Stomach (tissue), 4 donors: ENCODE measurements around the gene PLCL2.

Experiments used
- POLR2A ChIP-seq, 4 donors: fragments of 450-650 bp; IDR thresholded peaks; one replicate each; pipeline ENCODE4 v1.6.1; 2016; ENCODE audit warnings: antibody characterized with exemption in 4 of 4, control low read depth in 2 of 4, mild to moderate bottlenecking in 1 of 4, moderate library complexity in 1 of 4
- POLR2AphosphoS5 ChIP-seq, 3 donors: sonication (generic); formaldehyde crosslinking; IDR thresholded peaks; one replicate each; pipeline ENCODE4 v1.6.1; 2016; ENCODE audit warnings: antibody characterized with exemption in 3 of 3
- TF ChIP-seq, protein P1 (sequence below), 7 experiments: fragments of 450-650 bp in 4 of 7; fragments of 200-600 bp in 3 of 7; sonication (generic) in 3 of 7; IDR thresholded peaks; one replicate each; pipeline ENCODE4 v1.5.1; 2016 to 2019; ENCODE audit warnings: antibody characterized with exemption in 7 of 7, control low read depth in 2 of 7, mild to moderate bottlenecking in 1 of 7

DNA sequence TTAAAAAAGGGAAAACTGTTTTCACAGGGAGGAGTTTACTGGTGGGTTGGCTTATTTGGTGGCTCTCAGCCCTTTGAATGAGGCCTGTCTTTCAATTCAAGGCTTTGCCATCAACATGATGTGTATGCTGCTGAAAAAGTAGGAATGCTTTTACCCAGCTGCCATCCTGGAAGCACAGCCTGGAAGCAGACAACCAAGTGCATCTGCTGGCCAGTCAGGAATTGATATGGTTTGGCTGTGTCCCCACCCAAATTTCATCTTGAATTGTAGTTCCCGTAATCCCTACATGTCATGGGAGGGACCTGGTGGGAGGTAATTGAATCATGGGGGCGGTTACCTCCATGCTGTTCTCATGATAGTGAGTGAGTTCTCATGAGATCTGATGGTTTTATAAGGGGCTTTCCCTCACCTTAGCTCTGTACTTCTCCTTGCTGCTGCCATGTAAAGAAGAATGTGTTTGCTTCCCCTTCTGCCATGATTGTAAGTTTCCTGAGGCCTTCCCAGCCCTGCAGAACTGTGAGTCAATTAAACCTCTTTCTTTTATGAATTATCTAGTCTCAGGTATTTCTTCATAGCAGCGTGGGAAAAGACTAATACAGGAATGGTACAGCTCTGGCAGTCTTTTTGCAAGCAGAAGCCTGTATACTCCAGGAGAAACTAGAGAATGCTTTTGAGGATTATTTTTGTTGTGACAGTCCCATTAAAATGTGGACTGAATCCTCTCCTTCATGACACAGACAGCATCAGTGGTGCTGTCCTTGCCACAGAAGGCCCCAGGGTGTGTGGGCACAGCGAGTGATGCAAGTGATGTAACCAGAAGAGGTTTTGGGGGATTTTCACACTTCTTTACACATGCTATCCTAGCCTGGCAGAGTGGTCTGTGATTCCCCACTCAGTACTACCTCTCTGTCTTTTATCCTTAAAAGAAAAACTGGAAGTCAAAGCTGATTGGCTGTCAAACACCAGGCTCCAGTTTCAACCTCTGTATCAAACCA is 20.0 kb downstream of the PLCL2 start:
- TF ChIP-seq, protein P1, sequence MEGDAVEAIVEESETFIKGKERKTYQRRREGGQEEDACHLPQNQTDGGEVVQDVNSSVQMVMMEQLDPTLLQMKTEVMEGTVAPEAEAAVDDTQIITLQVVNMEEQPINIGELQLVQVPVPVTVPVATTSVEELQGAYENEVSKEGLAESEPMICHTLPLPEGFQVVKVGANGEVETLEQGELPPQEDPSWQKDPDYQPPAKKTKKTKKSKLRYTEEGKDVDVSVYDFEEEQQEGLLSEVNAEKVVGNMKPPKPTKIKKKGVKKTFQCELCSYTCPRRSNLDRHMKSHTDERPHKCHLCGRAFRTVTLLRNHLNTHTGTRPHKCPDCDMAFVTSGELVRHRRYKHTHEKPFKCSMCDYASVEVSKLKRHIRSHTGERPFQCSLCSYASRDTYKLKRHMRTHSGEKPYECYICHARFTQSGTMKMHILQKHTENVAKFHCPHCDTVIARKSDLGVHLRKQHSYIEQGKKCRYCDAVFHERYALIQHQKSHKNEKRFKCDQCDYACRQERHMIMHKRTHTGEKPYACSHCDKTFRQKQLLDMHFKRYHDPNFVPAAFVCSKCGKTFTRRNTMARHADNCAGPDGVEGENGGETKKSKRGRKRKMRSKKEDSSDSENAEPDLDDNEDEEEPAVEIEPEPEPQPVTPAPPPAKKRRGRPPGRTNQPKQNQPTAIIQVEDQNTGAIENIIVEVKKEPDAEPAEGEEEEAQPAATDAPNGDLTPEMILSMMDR (IDR thresholded peaks at IDR 0.05): no peak
- TF ChIP-seq POLR2A (IDR thresholded peaks at IDR 0.05): no peak
- TF ChIP-seq POLR2AphosphoS5 (IDR thresholded peaks at IDR 0.05): no peak
